Loucy (cell line): Measurements from ENCODE around the gene ZNF385B.

ENCODE experiments used
- H2AFZ ChIP-seq: fragments of 200-600 bp; sonication (generic); 2 replicates; pipeline ENCODE4 v1.6.0; 2016; ENCODE audit warnings: antibody characterized with exemption, mild to moderate bottlenecking, low read length, moderate library complexity
- H3F3A ChIP-seq: fragments of 200-600 bp; 2 replicates; pipeline ENCODE4 v1.6.0; 2016; ENCODE audit warnings: antibody characterized with exemption, low read depth, mild to moderate bottlenecking
- H3K27me3 ChIP-seq: fragments of 200-600 bp; sonication (generic); 2 replicates; pipeline ENCODE4 v1.6.1; 2014; ENCODE audit warnings: low read length, mild to moderate bottlenecking; ENCODE audit not compliant: insufficient read depth, poor library complexity, severe bottlenecking
- H3K36me3 ChIP-seq: fragments of 200-600 bp; sonication (generic); 2 replicates; pipeline ENCODE4 v1.6.1; 2016; ENCODE audit warnings: low read length; ENCODE audit not compliant: insufficient read depth
- H3K4me1 ChIP-seq: fragments of 200-600 bp; sonication (generic); 2 replicates; pipeline ENCODE4 v1.5.1; 2014; ENCODE audit warnings: low read length, mild to moderate bottlenecking; ENCODE audit not compliant: insufficient read depth, poor library complexity, severe bottlenecking
- H3K4me2 ChIP-seq: fragments of 200-600 bp; sonication (generic); 2 replicates; pipeline ENCODE4 v1.6.0; 2014; ENCODE audit warnings: antibody characterized with exemption, low read length, low read depth, mild to moderate bottlenecking; ENCODE audit not compliant: poor library complexity, severe bottlenecking
- H3K4me3 ChIP-seq: fragments of 200-600 bp; sonication (generic); 2 replicates; pipeline ENCODE4 v1.5.1; 2014; ENCODE audit warnings: low read length, mild to moderate bottlenecking, mixed read lengths; ENCODE audit not compliant: poor library complexity, severe bottlenecking
- H3K79me2 ChIP-seq: fragments of 200-600 bp; sonication (generic); 2 replicates; pipeline ENCODE4 v1.6.1; 2014; ENCODE audit warnings: low read length; ENCODE audit not compliant: insufficient read depth
- H3K9ac ChIP-seq: fragments of 200-600 bp; sonication (generic); 2 replicates; pipeline ENCODE4 v1.6.0; 2014; ENCODE audit warnings: mild to moderate bottlenecking, low read depth, low read length, moderate library complexity; ENCODE audit not compliant: poor library complexity, severe bottlenecking
- H3K9me2 ChIP-seq: fragments of 200-600 bp; sonication (generic); replicated peaks from 2 replicates; pipeline ENCODE4 v1.6.1; 2016; ENCODE audit warnings: low read depth, low read length, mixed read lengths
- H3K9me3 ChIP-seq: fragments of 200-600 bp; sonication (generic); 2 replicates; pipeline ENCODE4 v1.6.1; 2014; ENCODE audit warnings: mild to moderate bottlenecking, antibody characterized with exemption, low read length, low read depth; ENCODE audit not compliant: insufficient read depth
- H4K20me1 ChIP-seq: fragments of 200-600 bp; sonication (generic); 2 replicates; pipeline ENCODE4 v1.6.0; 2014; ENCODE audit warnings: antibody characterized with exemption, low read length, mild to moderate bottlenecking; ENCODE audit not compliant: insufficient read depth, poor library complexity, severe bottlenecking
- CTCF ChIP-seq: fragments of 200-600 bp; sonication (generic); conservative IDR thresholded peaks from 2 replicates; pipeline ENCODE4 v1.5.1; 2014; ENCODE audit warnings: mild to moderate bottlenecking, antibody characterized with exemption, low read length
- EZH2phosphoT487 ChIP-seq: fragments of 200-600 bp; IDR thresholded peaks from 2 replicates; pipeline ENCODE4 v1.6.1; 2018; ENCODE audit warnings: antibody characterized with exemption, mild to moderate bottlenecking, moderate library complexity, borderline replicate concordance

ZNF385B gene

GRCh38 chr2:179900655-179901054 is 39.2 kb upstream of the ZNF385B start:
- no peak overlapping the region for H2AFZ ChIP-seq
- H3K4me1 ChIP-seq, result no peaks in the 10 kb centered on the region
- no peaks in the 10 kb centered on the region for H3F3A ChIP-seq
- TF ChIP-seq EZH2phosphoT487, result no peak
- TF ChIP-seq CTCF, result no peak
- H4K20me1 ChIP-seq, result no peaks in the 10 kb centered on the region
- no peaks in the 10 kb centered on the region for H3K79me2 ChIP-seq
- H3K4me3 ChIP-seq, result no peak overlapping the region
- no peaks in the 10 kb centered on the region for H3K36me3 ChIP-seq
- no peaks in the 10 kb centered on the region for H3K9me2 ChIP-seq
- no peaks in the 10 kb centered on the region for H3K9me3 ChIP-seq
- no peak overlapping the region for H3K9ac ChIP-seq
- no peaks in the 10 kb centered on the region for H3K27me3 ChIP-seq
- H3K4me2 ChIP-seq, result no peak overlapping the region

GRCh38 chr2:179899666-179900065 is 38.3 kb upstream of the ZNF385B start:
- H3K9me2 ChIP-seq, result no peaks in the 10 kb centered on the region
- no peak overlapping the region for H3K9ac ChIP-seq
- no peak overlapping the region for H2AFZ ChIP-seq

GRCh38 chr2:179898873-179899272 is 37.5 kb upstream of the ZNF385B start:
- Histone ChIP-seq H4K20me1 (no peaks in the 10 kb centered on the region), H3K9me3 (no peaks in the 10 kb centered on the region), H3K4me1 (no peaks in the 10 kb centered on the region), H3F3A (no peaks in the 10 kb centered on the region), H2AFZ (peak overlapping the region; percentile 92), H3K36me3 (no peaks in the 10 kb centered on the region), H3K9me2 (no peaks in the 10 kb centered on the region), H3K9ac (no peak overlapping the region), H3K4me3 (no peak overlapping the region), H3K79me2 (no peaks in the 10 kb centered on the region), H3K4me2 (no peak overlapping the region), H3K27me3 (no peaks in the 10 kb centered on the region)
- TF ChIP-seq EZH2phosphoT487 (no peak), CTCF (peak; percentile 66)

More at GRCh38 chr2:179899666-179900065, 38.3 kb upstream of the ZNF385B start:
- Histone ChIP-seq H3K36me3 (no peaks in the 10 kb centered on the region), H3K4me3 (no peak overlapping the region), H3K27me3 (no peaks in the 10 kb centered on the region), H3F3A (no peaks in the 10 kb centered on the region), H3K9me3 (no peaks in the 10 kb centered on the region), H3K4me2 (no peak overlapping the region), H3K4me1 (no peaks in the 10 kb centered on the region), H3K79me2 (no peaks in the 10 kb centered on the region), H4K20me1 (no peaks in the 10 kb centered on the region)
- TF ChIP-seq CTCF, result no peak
- no peak for TF ChIP-seq EZH2phosphoT487
